Measurements from ENCODE around the gene ZNF518A.
"Not testable (repeated sequence)": the region's sequence is repeated elsewhere in the genome, so short reads cannot be mapped to it uniquely, and the experiment has no call there.

Gene ZNF518A

DNA sequence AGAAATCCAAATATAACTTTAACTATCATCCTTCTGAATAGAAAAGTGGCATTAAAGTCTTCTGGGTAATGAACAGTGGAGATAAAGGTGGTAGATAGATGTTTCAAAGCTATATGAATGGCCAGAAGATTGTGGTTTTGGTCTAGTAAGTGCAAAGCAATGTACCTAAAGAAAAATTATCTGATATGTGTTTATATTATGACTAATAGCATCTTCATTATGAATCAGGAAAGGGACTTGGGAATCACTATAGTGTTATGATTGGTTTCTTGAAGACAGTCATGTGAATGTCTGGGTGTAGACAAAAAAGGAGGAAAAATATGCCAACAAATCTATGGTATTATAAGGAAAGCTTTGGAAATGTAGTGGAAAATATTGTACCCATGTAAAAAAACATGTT lies 3.0 kb downstream of the ZNF518A start:
- DNase-seq (ENCODE audit: low spot score), result no peak

- DNase-seq (ENCODE audit: low spot score), result no peak
These were observed 6.7 kb downstream of the ZNF518A start for GRCh38 chr10:96136810-96137209.

GRCh38 chr10:96137567-96137966 lies 7.5 kb downstream of the ZNF518A start:
- no peak for DNase-seq (ENCODE audit: low spot score)

GRCh38 chr10:96138102-96138501 lies 8.0 kb downstream of the ZNF518A start:
- no peak for DNase-seq (ENCODE audit: low spot score)

GRCh38 chr10:96152437-96152836 lies 22.3 kb downstream of the ZNF518A start:
- no peak for DNase-seq (ENCODE audit: low spot score)

GRCh38 chr10:96153070-96153469 lies 23.0 kb downstream of the ZNF518A start:
- DNase-seq (ENCODE audit: low spot score), result no peak

GRCh38 chr10:96165726-96166125 lies 35.6 kb downstream of the ZNF518A start:
- DNase-seq (ENCODE audit: low spot score), result no peak

DNA sequence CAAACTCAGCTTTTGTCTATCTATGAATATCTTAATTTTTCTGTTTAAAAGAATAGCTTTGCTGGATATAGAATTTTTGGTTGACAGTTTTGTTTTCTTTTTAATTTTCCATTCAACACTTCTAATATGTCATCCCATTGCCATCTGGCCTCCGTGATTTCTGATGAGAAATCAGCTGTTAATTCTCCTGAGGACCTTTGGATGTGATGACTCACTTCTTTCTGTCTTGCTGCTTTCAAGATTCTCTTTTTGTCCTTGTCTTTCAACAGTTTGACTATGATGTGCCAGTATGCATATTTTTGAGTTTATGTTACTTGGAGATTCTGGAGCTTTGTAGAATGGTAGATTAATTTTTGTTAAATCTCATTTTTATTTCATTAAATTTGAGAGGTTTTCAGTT lies 38.4 kb downstream of the ZNF518A start:
- DNase-seq (ENCODE audit: low spot score), result no peak

GRCh38 chr10:96170230-96170629 lies 40.1 kb downstream of the ZNF518A start:
- DNase-seq (ENCODE audit: low spot score), result no peak

DNA sequence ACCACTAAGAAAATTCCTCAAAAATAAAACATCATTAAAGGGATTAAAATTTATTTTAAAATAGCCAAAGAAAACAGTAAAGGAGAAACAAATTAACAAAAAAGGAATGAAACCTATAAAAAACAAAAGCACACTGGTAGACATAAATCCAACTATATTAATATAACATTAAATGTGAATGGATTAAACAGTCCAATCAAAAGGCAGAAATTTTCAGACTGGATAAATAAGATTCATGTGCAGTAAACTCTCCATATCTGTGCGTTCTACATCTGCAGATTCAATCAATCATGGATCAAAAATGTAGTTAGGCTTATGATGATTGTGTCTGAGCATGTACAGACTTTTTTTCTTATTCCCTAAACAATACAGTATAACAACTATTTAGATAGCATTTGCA lies 42.6 kb downstream of the ZNF518A start:
- no peak for DNase-seq (ENCODE audit: low spot score)

GRCh38 chr10:96176985-96177384 lies 46.9 kb downstream of the ZNF518A start:
- DNase-seq (ENCODE audit: low spot score), result no peak

DNA sequence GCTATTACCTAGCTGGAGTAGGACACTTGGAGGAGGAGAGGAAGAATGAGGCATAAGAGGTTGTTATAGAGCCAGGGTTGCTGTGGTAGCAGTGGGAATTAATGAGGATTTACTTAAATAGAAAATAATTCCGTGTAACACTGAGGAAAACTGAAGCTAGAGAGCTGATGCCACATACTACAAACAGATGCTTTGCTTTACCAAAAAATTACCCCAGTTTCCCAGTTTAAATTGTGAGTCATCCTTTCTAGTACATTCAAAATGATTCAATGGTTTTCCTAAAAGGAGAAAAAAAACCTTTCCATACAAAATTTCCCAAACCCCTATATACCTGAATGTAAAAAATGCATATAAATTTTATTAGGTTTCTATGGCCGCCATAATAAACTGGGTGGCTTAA lies 58.3 kb downstream of the ZNF518A start:
- no peak for DNase-seq (ENCODE audit: low spot score)

DNA sequence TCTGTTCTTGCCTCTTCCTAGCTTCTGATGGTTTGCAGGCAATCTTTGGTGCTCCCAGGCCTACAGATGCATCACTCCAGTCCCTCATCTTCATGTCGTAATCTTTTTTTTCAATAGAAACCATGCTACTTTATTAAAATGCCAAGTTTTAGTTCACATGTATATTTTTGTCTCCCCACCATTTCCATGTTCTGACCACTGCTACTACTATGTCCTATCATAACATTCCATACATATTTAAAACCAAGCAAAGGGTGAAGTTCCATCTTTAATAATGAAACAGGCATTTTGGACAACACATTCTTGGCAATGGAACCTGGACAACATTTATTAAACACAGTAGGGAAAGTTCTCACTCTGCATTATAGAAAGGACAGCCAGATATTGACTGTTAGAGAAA lies 58.8 kb downstream of the ZNF518A start:
- DNase-seq (ENCODE audit: low spot score), result no peak

DNA sequence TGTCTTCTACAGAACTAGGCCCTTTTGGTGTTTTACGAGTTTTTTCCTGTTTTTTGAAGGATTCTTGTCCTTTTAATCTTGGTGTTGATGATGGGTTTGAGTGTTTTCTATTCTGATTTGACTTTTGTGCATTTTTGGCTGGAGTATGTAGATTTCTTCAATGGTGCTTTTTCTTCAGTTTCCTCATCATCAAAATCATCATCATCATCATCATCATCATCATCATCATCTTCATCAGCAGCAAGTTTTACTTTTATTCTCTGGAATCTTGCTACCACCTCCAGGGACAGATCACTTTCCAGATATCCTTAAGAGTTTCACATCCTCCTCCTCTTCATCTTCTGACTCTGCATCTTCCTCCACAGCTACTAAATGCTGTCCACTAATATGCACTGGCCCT lies 59.4 kb downstream of the ZNF518A start:
- not testable (repeated sequence) for DNase-seq (ENCODE audit: low spot score)

- no peak for DNase-seq (ENCODE audit: low spot score)
These were observed 71.4 kb downstream of the ZNF518A start for GRCh38 chr10:96201525-96201924.

DNA sequence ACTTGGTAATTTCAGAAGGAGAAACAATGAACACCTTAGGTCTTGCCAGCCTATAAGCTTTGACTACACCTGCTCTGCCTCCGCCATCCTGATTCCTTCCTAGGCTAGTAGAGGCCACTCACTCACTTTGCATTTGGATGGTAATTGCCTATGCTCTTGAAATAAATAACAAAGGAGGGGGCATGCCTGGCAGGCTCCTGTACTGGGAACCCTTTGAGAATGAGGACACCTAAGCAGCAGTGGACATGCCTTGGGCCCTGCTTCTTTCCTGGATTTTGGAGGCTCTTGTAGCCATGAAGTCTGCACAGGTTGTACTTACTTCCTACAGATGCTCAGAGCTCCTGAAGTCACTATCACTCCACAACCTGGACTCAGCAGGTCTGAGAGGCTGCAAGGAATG lies 75.5 kb downstream of the ZNF518A start:
- DNase-seq (ENCODE audit: low spot score), result no peak

DNA sequence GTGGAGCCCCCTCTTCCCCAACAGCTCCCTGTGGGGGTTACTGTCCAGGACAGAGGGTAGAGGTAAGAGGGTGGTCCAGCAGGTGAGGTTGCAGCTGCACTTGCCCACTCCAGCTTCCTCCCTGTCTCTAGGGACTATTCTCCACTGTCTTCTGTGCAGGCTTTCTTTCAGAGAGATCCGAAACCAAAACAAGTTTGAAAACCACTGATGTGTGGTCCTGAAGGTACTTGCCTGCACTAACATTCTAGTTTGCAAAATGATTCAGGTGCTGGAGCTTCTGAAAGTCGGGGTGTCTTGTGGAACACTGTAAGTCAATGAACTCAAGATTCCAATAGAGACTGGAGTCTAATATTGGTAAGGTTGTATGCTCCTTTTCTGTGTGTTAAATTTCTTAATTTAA lies 78.2 kb downstream of the ZNF518A start:
- no peak for DNase-seq (ENCODE audit: low spot score)

DNA sequence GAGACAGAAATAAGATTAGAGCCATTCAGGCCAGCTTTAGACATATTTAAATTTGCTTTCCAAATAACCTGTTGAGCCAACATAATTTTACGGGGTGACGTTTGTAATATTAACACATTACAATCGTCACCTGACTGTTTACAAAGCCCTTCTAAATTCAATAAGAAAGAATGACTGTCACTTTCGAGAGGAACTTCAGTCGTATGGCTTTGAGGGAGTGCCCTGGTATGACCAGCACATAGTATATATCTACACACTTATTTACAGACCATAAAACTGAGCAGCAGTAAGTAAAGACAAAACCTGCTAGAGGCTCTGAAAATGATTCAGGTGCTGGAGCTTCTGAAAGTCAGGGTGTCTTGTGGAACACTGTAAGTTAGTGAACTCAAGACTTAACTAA lies 78.8 kb downstream of the ZNF518A start:
- DNase-seq (ENCODE audit: low spot score), result no peak

DNA sequence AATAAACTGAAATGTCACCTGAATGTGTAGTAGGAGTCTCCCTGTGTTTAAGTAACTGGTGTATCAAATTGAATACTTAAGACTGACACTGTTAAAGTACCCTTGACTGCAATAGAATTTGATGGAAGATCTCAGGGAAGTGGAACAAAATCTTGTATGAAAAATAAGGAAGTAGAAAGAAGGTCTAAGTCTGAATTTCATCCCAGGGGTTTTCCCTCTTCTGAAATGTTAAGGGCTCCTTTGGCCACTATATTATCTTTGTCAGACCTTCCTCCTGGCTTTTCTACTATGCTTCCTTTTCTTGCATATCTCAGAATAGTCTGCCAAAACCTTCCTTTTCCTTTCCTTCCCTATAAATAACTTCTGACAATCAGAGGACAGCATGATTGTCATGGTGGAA lies 81.7 kb downstream of the ZNF518A start:
- DNase-seq (ENCODE audit: low spot score), result no peak

- no peak for DNase-seq (ENCODE audit: low spot score)
These were observed 82.8 kb downstream of the ZNF518A start for GRCh38 chr10:96212911-96213310.

Measured in ecto neural progenitor cell (in vitro differentiated cells).